ENCODE measurements around the gene CLEC3B.
"Not testable (repeated sequence)": the region's sequence is repeated elsewhere in the genome, so short reads cannot be mapped to it uniquely, and the experiment has no call there.

CLEC3B gene

DNA sequence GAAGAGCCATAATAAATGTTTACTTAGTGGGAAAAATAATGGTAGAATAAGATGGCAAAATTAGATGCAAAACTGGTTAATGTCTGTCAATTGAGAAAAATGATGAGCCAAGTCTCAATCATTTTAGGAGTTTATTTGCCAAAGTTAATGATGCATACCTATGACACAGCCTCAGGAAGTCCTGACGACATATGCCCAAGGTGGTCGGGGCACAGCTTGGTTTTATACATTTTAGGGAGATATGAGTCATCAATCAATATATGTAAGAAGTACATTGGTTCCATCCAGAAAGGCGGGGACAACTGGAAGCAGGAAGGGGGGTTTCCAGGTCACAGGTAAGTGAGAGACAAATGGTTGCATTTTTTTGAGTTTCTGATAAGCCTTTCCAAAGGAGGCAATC is 31.5 kb downstream of the CLEC3B start:
- no peak for DNase-seq
- intact Hi-C loops (cut with DNase I), result no loop called here

DNA sequence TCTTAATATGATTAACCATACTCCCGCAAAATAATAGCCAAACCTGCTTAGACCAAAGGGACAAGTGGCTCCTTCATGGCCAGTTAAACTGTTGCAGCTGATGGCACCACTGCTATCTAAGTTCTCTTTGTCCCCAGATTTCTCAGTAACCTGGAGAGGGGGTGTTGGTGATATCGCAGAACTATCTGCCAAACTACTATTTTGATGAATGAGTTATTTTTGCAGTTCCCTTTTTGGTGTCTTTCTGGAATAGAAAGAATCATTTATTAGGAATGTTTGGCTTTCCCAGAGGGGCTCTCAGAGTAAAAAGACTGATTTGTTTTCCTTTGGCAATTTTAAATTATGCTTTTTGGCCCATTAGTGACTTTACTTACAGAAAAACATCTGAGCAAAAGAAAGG is 33.0 kb downstream of the CLEC3B start:
- intact Hi-C loops (cut with DNase I), result no loop called here
- DNase-seq, result no peak

DNA sequence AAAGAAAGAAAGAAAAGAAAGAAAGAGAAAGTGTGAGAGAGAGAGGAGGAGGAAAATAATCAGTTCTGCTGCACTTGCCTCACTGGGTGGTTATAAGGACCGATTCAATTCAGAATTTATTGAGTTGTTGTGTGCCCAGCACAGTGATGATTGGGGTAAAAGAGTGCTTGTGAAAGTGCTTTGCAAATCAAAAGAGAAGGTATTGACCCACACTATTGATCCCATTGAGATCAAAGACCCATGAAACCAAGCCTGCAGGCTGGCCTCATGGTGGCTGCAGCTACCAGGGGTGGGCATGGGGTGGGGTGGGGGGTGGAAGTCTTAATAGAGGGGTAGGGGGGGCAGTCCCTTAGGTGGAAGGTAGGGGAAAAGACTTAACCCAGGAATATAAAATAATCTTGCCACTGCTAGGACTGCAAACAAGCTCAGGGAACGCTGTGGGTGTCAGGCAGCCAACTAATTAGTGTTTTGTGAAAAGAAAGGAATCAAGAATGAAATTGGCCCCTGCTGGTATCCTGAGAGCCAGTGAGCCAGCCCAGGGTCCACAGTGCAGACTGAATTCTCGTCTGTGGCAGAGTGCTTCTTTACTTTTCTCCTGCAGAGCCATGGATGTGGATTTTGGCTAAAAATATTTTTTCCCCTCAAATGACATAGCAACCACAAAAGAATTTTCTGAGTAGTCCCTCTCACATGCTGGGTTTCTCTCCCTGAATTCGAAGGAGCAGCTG is 34.2 kb downstream of the CLEC3B start:
- peak in 10 of 42 donors; percentile 5 to 59 (median 26) for DNase-seq
- intact Hi-C loops (cut with DNase I), result no loop called here

DNA sequence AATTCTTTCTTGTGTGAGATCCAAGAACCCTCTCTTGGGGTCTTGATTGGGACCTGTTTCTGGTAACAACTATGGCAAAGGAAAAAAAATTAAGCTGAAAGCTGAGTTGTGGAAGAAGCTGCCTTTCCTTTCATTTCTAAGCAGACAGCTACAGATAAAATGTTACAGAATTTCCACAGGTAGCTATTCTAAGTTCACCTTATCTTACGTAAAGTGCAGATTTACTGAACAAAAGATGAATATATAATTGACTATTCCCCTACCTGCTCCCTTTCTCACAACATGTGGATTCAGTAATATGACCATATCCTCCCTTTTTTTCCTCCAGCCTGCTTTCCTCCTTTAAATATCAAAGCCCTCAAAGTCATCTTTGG is 36.6 kb downstream of the CLEC3B start:
- intact Hi-C loops (cut with DNase I), result no loop called here
- DNase-seq, result no peak

DNA sequence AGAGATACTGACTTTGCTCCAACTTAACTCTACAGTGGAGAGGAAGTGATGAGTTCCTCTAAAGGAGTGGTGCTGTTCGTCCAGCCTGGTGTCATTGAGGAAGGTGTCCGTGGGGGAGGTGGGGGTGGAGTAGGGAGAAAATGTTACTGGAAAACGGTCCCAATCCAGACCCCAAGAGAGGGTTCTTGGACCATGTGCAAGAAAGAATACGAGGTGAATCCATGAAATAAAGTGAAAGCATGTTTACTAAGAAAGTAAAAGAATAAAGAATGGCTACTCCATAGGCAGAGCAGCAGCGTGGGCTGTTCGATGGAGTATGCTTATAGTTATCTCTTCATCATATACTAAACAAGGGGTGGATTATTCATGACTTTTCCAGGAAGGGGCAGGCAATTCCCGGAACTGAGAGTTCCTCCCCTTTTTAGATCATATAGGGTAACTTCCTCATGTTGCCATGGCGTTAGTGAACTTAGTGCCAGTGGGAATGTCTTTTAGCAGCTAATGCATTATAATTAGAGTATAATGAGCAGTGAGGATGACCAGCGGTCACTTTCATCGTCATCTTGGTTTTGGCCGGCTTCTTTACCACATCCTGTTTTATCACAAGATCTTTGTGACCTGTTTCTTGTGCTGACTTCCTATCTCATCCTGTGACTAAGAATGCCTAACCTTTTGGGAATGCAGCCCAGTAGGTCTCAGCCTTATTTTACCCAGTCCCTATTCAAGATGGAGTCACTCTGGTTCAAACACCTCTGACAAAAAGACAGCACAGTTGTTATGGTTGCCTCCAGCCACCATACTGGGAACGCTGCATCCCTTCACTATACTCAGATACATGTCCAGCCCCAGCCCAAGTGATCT is 38.6 kb downstream of the CLEC3B start:
- intact Hi-C loops (cut with DNase I), result no loop called here
- peak in 3 of 42 donors; percentile 5 to 13 (median 11) for DNase-seq

DNA sequence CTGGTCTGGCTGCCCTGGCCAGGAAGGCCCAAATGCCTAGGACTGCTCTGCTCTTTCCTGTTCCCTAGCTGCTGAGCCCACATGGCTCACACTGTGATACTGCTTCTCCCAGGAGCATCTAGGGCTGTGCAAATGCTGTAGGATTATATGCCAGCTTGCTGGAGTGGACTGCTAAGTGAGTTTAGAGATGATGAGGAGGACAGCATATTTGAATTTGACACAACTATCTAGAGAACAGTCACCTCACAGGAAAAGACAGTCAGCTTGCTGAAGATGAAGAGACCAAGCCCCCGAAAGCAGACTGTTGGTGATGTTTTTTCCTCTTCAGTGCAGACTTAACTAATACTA is 39.2 kb downstream of the CLEC3B start:
- no peak for DNase-seq
- intact Hi-C loops (cut with DNase I), result no loop called here

DNA sequence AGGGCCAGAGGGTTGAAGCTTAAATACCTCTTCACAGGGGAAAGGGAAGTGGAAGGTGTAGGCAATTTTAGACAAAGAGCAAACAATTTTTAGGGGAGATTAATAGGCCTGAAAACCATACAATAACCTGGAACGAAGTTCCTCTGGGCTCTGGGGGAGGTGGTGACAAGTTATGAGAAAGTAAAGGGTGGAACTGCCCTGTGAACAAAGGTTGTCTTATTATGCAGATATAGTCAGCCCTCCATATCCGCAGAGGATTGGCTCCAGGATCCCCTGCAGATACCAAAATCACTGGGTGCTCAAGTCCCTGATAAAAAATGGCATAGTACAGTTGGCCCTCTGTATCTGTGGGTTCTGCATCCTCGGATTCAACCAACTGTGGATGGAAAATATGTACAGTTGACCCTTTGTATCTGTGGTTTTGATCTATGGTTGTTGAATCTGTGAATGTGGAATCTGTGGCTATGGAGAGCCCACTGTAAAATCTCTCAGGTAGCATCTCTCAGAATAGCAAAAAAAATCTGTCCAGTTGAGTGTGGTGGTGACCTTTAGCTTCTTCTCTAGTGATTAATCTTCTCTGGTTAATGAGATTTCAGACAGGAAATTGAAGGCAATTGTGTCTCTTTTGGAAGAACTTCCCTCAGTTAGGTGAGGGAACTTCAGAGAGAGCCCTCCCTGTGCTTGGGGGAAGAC is 40.2 kb downstream of the CLEC3B start:
- intact Hi-C loops (cut with DNase I), result no loop called here
- DNase-seq, result no peak

DNA sequence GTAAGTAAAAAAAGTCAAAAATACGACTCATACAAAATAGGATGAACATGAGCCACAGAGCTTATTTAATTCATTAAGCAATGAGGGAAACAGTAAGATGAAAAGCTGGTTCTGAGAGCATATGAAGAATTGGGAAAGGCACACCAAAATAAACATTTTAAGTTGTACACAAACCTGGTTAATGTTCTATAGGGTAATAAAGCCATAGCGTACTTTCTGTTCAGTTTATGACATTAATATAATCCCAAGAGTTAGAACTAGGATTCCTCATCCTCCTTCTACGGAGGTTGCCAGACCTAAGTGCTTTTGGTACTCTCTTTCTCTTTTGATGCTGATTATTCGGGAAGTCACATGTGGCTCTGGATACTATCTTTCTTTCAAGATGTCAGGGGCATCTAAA is 41.4 kb downstream of the CLEC3B start:
- no peak for DNase-seq

DNA sequence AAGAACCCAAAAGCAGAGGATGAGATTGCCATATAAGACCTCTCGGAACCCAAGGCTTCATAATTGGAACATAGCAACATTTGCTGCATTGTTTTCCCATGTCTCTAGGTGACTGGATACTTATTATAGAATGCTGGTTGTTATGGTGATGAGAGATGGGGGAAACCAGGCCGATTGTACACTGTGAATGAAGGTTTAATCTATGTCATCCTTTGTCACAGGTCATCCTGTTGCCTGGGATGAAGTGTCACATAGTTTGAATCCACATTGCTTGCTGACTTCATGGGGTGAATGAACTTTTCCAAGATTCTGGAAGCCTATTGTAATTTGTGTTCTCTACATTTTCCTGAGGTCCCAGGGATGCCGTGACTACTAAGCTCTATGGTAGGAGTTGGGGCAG is 41.8 kb downstream of the CLEC3B start:
- DNase-seq, result no peak
- intact Hi-C loops (cut with DNase I), result no loop called here

More for the DNA sequence above, 41.4 kb downstream of the CLEC3B start:
- intact Hi-C loops (cut with DNase I), result no loop called here

DNA sequence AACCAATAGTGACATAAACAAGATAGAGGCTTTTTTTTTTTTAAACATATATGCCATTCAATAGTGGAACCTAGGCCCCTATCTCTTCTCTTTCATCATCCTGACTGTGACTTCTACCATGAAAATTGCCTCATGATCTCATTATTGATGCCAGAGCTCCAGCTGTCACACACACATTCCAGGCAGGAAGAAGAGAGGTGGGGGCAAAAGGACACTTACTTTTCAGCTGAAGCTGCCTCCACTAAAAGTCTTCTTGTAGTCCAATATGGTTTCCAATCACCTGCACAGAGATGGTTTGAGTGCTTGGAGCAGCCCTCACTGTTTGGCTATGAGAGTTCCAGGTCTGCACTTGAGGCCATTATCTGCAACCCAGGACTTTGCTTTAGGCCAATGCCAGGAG is 45.0 kb downstream of the CLEC3B start:
- intact Hi-C loops (cut with DNase I), result no loop called here
- DNase-seq, result no peak

DNA sequence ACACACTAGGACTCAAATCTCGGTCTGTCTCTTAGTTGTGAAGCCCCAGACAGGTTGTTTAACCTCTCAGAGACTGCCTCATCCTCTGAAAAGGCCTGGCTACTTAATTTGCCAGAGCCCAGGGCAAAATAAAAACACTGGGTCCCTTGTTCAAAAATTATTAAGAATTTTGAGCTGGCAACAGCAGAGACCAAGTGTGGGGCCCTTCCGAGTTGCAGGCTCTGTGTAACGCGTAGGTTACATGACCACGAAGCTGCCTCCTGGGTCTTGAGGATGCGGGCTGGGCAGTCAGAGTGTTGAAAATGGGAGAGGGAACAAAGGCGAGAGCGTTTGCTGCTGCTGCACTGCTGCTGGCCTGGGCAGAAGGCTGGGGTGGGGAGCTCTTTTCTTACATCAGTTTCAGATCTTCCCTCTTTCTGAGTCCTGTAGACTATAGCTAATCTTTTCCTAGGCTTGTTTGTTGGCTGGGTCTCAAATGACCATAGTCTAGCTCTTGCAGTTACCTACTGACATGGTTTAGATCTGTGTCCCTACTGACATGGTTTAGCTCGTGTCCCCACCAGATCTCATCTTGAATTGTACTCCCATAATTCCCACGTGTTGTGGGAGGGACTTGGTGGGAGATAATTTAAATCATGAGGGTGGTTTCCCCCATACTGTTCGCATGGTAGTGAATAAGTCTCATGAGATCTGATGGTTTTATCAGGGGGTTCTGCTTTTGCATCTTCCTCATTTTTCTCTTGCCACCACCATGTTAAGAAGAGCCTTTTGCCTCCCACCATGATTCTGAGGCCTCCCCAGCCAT is 49.9 kb downstream of the CLEC3B start:
- DNase-seq, result no peak
- intact Hi-C loops (cut with DNase I), result no loop called here

DNA sequence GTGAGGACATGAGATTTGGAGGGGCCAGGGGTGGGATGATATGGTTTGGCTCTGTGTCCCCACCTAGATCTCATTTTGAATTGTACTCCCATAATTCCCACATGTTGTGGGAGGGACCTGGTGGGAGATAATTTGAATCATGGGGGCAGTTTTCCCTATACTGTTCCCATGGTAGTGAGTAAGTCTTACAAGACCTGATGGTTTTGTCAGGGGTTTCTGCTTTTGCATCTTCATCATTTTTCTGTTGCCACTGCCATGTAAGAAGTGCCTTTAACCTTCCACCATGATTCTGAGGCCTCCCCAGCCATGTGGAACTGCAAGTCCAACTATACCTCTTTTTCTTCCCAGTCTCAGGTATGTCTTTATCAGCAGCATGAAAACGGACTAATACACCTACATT is 52.2 kb downstream of the CLEC3B start:
- DNase-seq; intact Hi-C loops (cut with DNase I): not testable (repeated sequence)

DNA sequence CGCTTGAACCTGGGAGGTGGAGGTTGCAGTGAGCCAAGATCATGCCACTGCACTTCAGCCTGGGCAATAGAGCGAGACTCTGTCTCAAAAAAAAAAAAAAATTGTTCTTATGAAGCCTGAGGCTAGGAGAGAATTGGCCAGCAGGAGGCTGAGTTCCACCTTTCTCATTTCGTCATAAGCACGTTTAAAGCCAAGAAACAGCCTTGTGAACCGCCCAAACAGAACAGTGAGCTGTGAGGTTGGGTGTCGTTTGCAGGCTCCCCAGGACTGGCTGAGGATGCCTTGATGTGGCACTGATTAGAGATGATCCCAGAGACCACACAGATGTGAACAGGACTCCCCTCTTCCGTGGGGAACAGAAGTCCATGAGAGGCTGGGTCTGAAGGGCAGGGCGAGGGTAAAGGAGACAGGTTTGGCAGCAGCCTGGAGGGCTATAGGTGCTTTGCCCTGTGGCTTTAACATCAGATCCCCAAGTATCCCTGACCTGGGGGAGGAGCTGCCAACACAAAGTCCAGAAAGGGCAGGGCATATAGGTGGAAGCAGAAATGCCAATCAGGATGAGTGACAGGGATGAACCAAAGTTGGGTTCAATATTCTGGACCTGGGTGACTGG is 52.9 kb downstream of the CLEC3B start:
- intact Hi-C loops (cut with DNase I), result no loop called here
- no peak for DNase-seq

DNA sequence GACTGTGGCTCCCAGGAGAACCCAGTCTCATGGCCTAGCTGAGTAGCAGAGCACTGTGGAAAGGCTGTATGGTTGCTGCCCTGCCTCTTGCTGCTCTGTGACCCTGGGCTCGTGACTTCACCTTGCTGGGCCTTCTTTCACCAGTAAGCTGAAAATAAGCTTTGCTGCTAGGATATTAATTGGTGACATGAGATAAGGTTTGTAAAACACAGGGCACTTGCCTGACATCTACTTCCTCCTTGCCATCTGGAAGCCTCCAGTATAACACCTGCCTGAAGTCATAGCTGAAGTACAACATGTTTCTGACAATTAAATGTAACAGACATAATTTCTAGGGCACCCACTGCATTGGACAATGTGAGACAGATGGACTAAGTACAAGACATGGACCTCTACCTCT is 53.6 kb downstream of the CLEC3B start:
- intact Hi-C loops (cut with DNase I), result no loop called here
- DNase-seq, result no peak

DNA sequence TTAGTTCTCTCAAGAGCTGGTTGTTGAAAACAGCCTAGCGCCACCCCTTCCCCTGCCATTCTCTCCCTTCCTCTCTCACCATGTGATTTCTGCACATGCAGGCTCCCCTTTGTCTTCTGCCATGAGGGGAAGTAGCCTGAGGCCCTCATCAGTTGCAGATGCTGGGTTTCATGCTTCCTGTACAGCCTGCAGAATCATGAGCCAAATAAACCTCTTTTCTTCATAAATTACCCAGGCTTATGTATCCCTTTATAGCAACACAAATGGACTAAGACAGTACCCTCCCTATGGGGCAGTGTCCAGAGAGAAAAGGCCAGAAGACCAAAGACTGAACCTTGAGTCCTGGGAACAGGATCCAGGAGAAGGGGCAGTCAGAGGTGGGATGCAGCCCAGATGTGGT is 54.7 kb downstream of the CLEC3B start:
- intact Hi-C loops (cut with DNase I), result no loop called here
- no peak for DNase-seq

DNA sequence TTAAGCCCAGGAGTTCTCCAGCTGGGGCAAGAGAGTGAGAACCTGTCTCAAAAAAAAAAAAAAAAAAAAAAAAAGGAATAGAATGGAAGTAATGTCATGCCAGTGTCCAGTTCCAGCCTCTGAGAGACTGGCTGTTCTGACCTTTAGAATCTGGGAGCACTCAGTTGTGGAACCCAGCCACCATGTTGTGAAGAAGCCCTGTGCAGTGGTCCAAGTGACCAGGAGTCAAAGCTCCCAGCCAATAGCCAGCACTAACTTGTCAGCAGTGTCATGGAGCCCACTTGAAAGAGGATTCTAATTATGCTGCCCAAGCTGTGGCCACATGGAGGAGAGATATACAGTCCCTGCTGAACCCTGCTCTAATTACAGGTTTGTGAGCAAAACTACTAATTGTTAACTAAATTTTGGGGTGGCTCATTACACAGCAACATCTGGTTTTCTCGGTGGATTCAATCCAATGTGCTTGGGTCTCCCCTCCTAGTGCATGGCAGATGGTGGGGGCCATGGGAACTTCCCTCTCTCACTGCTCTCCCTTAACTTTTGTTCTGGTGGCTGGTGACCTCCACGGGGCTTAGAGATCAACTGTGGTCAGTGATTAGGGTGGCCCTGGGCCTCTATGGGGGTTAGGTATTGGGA is 55.5 kb downstream of the CLEC3B start:
- intact Hi-C loops (cut with DNase I), result no loop called here
- no peak for DNase-seq

DNA sequence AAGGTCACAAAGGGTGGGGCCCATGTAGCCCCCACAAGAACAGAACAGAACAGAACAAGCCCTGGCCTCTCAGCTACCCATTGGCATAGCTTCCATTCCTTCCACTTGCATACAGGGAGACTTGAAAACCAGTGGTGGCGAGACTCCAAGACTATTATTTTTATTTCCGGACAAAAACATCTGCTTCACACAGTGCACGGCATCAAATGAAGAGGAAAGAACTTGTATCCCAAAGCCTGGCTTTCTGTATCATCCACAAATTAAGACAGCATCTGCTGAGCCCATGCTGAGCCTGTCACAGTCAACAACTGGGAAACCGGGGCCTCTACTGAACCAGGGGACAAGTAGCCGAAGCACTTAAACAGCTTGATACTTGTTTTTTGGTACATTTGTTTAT is 56.0 kb downstream of the CLEC3B start:
- no peak for DNase-seq
- intact Hi-C loops (cut with DNase I), result no loop called here

DNA sequence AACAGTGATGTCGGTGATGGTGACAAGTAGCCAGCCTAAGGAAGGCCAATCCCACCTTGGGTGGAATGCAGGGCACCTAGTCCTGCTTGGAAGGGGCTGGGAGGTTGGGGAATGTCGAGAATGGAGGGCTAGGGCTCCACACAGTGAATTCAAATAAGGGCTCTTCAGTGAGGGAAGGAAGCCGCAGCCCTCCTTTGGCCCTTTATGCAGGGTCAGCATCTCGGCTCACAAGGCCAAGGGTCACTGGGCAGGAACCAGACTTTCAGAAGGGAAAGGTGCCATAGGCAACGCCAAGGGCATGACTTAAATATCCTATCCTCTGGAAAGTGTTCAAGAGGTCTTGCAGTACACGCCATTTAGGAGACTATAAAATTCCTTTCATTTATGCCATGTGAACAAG is 56.9 kb downstream of the CLEC3B start:
- DNase-seq, result no peak
- intact Hi-C loops (cut with DNase I), result no loop called here

DNA sequence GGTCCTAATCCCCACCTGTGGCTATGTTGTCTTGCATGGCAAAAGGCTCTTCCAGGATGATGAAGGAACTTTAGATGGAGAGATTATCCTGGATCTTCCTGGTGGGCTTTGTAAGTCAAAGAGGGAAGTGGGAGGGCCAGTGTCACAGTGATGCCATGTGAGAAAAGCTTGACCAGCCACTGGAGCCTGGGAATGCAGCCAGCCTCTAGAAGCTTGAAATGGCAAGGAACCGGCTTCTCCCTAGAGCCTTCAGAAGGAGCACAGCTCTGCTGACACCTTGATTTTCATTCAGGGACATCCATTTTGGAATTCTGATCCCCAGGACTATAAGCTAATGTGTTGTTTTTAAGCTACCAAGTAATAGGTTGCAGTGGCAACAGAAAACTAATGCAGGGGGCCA is 58.3 kb downstream of the CLEC3B start:
- DNase-seq, result peak in 1 of 42 donors; percentile 18
- intact Hi-C loops (cut with DNase I), result no loop called here
